ENCODE results near the gene TMEM120B.

The TMEM120B gene

GRCh38 chr12:121663610-121663929, 49.0 kb upstream of the TMEM120B start (continued):
- TF ChIP-seq ZNF292 (tag by site-specific recombination; IDR thresholded peaks at IDR 0.05; ENCODE audit: borderline replicate concordance, low read depth) (no peak), ZNF133 (tag by site-specific recombination; IDR thresholded peaks at IDR 0.05) (no peak), ZNF362 (tag by site-specific recombination; IDR thresholded peaks at IDR 0.05) (peak; percentile 88), ZNF791 (tag by site-specific recombination; IDR thresholded peaks at IDR 0.05) (no peak), ZNF76 (tag by site-specific recombination; IDR thresholded peaks at IDR 0.05; ENCODE audit: borderline replicate concordance, low read depth) (peak; percentile 23; the same call in 1 of the 2 replicates), ZNF274 (IDR thresholded peaks at IDR 0.05; ENCODE audit: low read length) (no peak), ZNF274 (tag by site-specific recombination; IDR thresholded peaks at IDR 0.05; ENCODE audit: borderline replicate concordance) (no peak), ZNF248 (tag by site-specific recombination; IDR thresholded peaks at IDR 0.05) (no peak), ZNF354C (tag by site-specific recombination; IDR thresholded peaks at IDR 0.05; ENCODE audit: borderline replicate concordance, low read depth) (no peak), ZNF521 (tag by site-specific recombination; IDR thresholded peaks at IDR 0.05) (no peak), ZNF664 (tag by site-specific recombination; IDR thresholded peaks at IDR 0.05) (no peak), ZBTB20 (tag by site-specific recombination; IDR thresholded peaks at IDR 0.05) (no peak), ZNF645 (tag by site-specific recombination; IDR thresholded peaks at IDR 0.05) (no peak), SALL2 (tag by site-specific recombination; IDR thresholded peaks at IDR 0.05; ENCODE audit: borderline replicate concordance) (no peak), SP2 (tag by site-specific recombination; IDR thresholded peaks at IDR 0.05) (no peak), ZNF624 (tag by site-specific recombination; IDR thresholded peaks at IDR 0.05) (no peak), ZNF140 (tag by site-specific recombination; IDR thresholded peaks at IDR 0.05) (no peak), INSM2 (tag by site-specific recombination; IDR thresholded peaks at IDR 0.05) (no peak), ZNF19 (tag by site-specific recombination; IDR thresholded peaks at IDR 0.05; ENCODE audit: low read depth) (no peak), KLF16 (tag by site-specific recombination; IDR thresholded peaks at IDR 0.05) (peak; percentile 12; the same call in 1 of the 2 replicates), ZNF747 (tag by site-specific recombination; IDR thresholded peaks at IDR 0.05) (no peak), ZNF202 (tag by site-specific recombination; IDR thresholded peaks at IDR 0.05; ENCODE audit: borderline replicate concordance) (no peak), ZNF473 (tag by site-specific recombination; IDR thresholded peaks at IDR 0.05) (no peak), ZNF280C (tag by site-specific recombination; IDR thresholded peaks at IDR 0.05) (no peak), ZXDB (tag by site-specific recombination; IDR thresholded peaks at IDR 0.05) (0 out of 2 replicates have a peak, but pooled peaks have one; percentile 42), SETDB1 (IDR thresholded peaks at IDR 0.05; ENCODE audit: insufficient read length, low read length) (no peak)
- TF ChIP-seq, protein P1, sequence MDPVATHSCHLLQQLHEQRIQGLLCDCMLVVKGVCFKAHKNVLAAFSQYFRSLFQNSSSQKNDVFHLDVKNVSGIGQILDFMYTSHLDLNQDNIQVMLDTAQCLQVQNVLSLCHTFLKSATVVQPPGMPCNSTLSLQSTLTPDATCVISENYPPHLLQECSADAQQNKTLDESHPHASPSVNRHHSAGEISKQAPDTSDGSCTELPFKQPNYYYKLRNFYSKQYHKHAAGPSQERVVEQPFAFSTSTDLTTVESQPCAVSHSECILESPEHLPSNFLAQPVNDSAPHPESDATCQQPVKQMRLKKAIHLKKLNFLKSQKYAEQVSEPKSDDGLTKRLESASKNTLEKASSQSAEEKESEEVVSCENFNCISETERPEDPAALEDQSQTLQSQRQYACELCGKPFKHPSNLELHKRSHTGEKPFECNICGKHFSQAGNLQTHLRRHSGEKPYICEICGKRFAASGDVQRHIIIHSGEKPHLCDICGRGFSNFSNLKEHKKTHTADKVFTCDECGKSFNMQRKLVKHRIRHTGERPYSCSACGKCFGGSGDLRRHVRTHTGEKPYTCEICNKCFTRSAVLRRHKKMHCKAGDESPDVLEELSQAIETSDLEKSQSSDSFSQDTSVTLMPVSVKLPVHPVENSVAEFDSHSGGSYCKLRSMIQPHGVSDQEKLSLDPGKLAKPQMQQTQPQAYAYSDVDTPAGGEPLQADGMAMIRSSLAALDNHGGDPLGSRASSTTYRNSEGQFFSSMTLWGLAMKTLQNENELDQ (tag by site-specific recombination; IDR thresholded peaks at IDR 0.05; ENCODE audit: low read depth) = no peak
- TF ChIP-seq, protein P2, sequence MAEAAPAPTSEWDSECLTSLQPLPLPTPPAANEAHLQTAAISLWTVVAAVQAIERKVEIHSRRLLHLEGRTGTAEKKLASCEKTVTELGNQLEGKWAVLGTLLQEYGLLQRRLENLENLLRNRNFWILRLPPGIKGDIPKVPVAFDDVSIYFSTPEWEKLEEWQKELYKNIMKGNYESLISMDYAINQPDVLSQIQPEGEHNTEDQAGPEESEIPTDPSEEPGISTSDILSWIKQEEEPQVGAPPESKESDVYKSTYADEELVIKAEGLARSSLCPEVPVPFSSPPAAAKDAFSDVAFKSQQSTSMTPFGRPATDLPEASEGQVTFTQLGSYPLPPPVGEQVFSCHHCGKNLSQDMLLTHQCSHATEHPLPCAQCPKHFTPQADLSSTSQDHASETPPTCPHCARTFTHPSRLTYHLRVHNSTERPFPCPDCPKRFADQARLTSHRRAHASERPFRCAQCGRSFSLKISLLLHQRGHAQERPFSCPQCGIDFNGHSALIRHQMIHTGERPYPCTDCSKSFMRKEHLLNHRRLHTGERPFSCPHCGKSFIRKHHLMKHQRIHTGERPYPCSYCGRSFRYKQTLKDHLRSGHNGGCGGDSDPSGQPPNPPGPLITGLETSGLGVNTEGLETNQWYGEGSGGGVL (tag by site-specific recombination; IDR thresholded peaks at IDR 0.05) = no peak
- TF ChIP-seq, protein P3, sequence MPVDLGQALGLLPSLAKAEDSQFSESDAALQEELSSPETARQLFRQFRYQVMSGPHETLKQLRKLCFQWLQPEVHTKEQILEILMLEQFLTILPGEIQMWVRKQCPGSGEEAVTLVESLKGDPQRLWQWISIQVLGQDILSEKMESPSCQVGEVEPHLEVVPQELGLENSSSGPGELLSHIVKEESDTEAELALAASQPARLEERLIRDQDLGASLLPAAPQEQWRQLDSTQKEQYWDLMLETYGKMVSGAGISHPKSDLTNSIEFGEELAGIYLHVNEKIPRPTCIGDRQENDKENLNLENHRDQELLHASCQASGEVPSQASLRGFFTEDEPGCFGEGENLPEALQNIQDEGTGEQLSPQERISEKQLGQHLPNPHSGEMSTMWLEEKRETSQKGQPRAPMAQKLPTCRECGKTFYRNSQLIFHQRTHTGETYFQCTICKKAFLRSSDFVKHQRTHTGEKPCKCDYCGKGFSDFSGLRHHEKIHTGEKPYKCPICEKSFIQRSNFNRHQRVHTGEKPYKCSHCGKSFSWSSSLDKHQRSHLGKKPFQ (tag by site-specific recombination; IDR thresholded peaks at IDR 0.05) = no peak

All from HEK293 (cell line).